MCF 10A (cell line): ENCODE data around the gene PTBP1. TPM values are rescaled to one million over a fixed set of nuclear protein-coding genes. Genes with fewer than 3 reads are reported as not detected.

Experiments
- BruUV-seq: library from RNA; stranded (reverse); fragments of 400-500 nt; replicated peaks from 2 replicates; lab custom pipeline; 2021; lab: Mats Ljungman, UMichigan
- CTCF ChIA-PET: fragments of 300-600 bp; sonication (Branson Sonifier 250); formaldehyde crosslinking; extraction: SDS; loops from one replicate; lab custom pipeline; 2021; ENCODE audit warnings: antibody characterized with exemption, inconsistent platforms; lab: Yijun Ruan, JAX
- POLR2A ChIA-PET: fragments of 300-600, 350-650 bp; sonication (Branson Sonifier 250); formaldehyde crosslinking; extraction: SDS; loops from one replicate; lab custom pipeline; 2020; ENCODE audit warnings: antibody characterized with exemption, inconsistent platforms; lab: Yijun Ruan, JAX
- DNase-seq: peaks from one replicate; pipeline ENCODE4 v3.0.0-alpha.2; 2018; ENCODE audit not compliant: unreplicated experiment
- H3K27ac Mint-ChIP-seq: one replicate; pipeline ENCODE4 v1.8.0; 2022; ENCODE audit warnings: mild to moderate bottlenecking, low read depth, mixed read lengths; ENCODE audit not compliant: unreplicated experiment
- H3K27me3 Mint-ChIP-seq: one replicate; pipeline ENCODE4 v1.8.0; 2022; ENCODE audit warnings: mixed read lengths; ENCODE audit not compliant: insufficient read depth, unreplicated experiment
- H3K36me3 Mint-ChIP-seq: one replicate; pipeline ENCODE4 v1.8.0; 2022; ENCODE audit warnings: mild to moderate bottlenecking, moderate library complexity, mixed read lengths; ENCODE audit not compliant: insufficient read depth, unreplicated experiment
- H3K4me1 Mint-ChIP-seq: one replicate; pipeline ENCODE4 v1.8.0; 2022; ENCODE audit warnings: mixed read lengths; ENCODE audit not compliant: insufficient read depth, unreplicated experiment
- H3K4me3 Mint-ChIP-seq: one replicate; pipeline ENCODE4 v1.8.0; 2022; ENCODE audit warnings: mild to moderate bottlenecking, moderate library complexity, mixed read lengths; ENCODE audit not compliant: unreplicated experiment
- H3K9me3 Mint-ChIP-seq: one replicate; pipeline ENCODE4 v1.8.0; 2022; ENCODE audit warnings: mixed read lengths; ENCODE audit not compliant: unreplicated experiment
- CTCF ChIP-seq: fragments of 200-600 bp; IDR thresholded peaks from one replicate; pipeline ENCODE4 v1.8.0; 2022; ENCODE audit warnings: antibody characterized with exemption, mild to moderate bottlenecking; ENCODE audit not compliant: unreplicated experiment
- intact Hi-C: fragments of 100-400 bp; cut with micrococcal nuclease; formaldehyde crosslinking; loops from 2 replicates; pipeline ENCODE4 v1.14.1; 2022
- total RNA-seq: library from RNA; stranded (reverse); gene quantifications from 2 replicates; pipeline ENCODE4 v1.2.3, GENCODE V29; 2022

The PTBP1 gene
- total RNA-seq, 1 experiment from 2014 or later, result 431 TPM

GRCh38 chr19:797528-798414, 519 bp downstream of the PTBP1 start:
- peak overlapping the region; percentile 90 for H3K27ac Mint-ChIP-seq
- TF ChIP-seq CTCF, result no peak
- no peaks in the 10 kb centered on the region for H3K9me3 Mint-ChIP-seq
- ChIA-PET POLR2A (interaction anchor here (0.6 to 2.1 kb wide), 15 partner anchors 9 to 287 kb away, joined by 3 to 16 read pairs (median 6); partner anchors contain the start of genes FSTL3, MED16, RNF126 and RNU6-9), CTCF (no interaction called here)
- BruUV-seq, result no TSS peak
- H3K27me3 Mint-ChIP-seq, result no peaks in the 10 kb centered on the region
- H3K4me3 Mint-ChIP-seq, result peak overlapping the region; percentile 91
- DNase-seq, result peak; percentile 85
- intact Hi-C loops, result loop anchor here (1.0 kb wide), 1 partner anchor 15 kb away; no protein-coding TSS in a partner anchor
- H3K36me3 Mint-ChIP-seq, result peaks cover 38% of the 10 kb centered on the region
- peaks cover 33% of the 10 kb centered on the region for H3K4me1 Mint-ChIP-seq

- CTCF ChIA-PET, result interaction anchor here (0.6 to 1.7 kb wide), 4 partner anchors 19 to 124 kb away, joined by 3 to 5 read pairs (median 4); no protein-coding TSS in a partner anchor
- BruUV-seq, result no TSS peak
- peaks cover 33% of the 10 kb centered on the region for H3K4me1 Mint-ChIP-seq
- intact Hi-C loops, result loop anchor here (1.0 kb wide), 1 partner anchor 28 kb away; no protein-coding TSS in a partner anchor
- POLR2A ChIA-PET, result interaction anchor here (0.6 to 2.4 kb wide), 9 partner anchors 9 to 253 kb away, joined by 3 to 10 read pairs (median 3); partner anchors contain the start of gene WDR18
- peaks cover 45% of the 10 kb centered on the region for H3K36me3 Mint-ChIP-seq
- no peaks in the 10 kb centered on the region for H3K27me3 Mint-ChIP-seq
- no peaks in the 10 kb centered on the region for H3K9me3 Mint-ChIP-seq
- H3K4me3 Mint-ChIP-seq, result peak overlapping the region; percentile 91
- no peak for TF ChIP-seq CTCF
- peak overlapping the region; percentile 70 for H3K27ac Mint-ChIP-seq
- no peak for DNase-seq
Measured at GRCh38 chr19:798415-799075, 1.3 kb downstream of the PTBP1 start.

- H3K27me3 Mint-ChIP-seq, result no peaks in the 10 kb centered on the region
- intact Hi-C loops, result loop anchor here (1.0 kb wide), 1 partner anchor 29 kb away; no protein-coding TSS in a partner anchor
- H3K4me1 Mint-ChIP-seq, result peaks cover 33% of the 10 kb centered on the region
- H3K36me3 Mint-ChIP-seq, result peaks cover 52% of the 10 kb centered on the region
- peak overlapping the region; percentile 91 for H3K4me3 Mint-ChIP-seq
- no peaks in the 10 kb centered on the region for H3K9me3 Mint-ChIP-seq
- ChIA-PET CTCF (interaction anchor here (0.6 to 1.7 kb wide), 6 partner anchors 19 to 123 kb away, joined by 3 to 6 read pairs (median 4); partner anchors contain the start of gene R3HDM4), POLR2A (interaction anchor here (0.6 to 2.4 kb wide), 9 partner anchors 8 to 253 kb away, joined by 3 to 10 read pairs (median 3); no protein-coding TSS in a partner anchor)
- TF ChIP-seq CTCF, result no peak
- peak; percentile 63 for DNase-seq
- no TSS peak for BruUV-seq
- H3K27ac Mint-ChIP-seq, result peak overlapping the region; percentile 70
Measured at GRCh38 chr19:799076-799881, 2.0 kb downstream of the PTBP1 start.
